Activated CD4-positive, alpha-beta T cell treated with anti-CD3 and anti-CD28 coated beads for 48 hours (primary cell): Measurements from ENCODE around the gene SGPL1.
A peak's percentile ranks its signal among the peaks of the same experiment; 100 is the strongest.

Experiments used
- DNase-seq: peaks from one replicate; pipeline ENCODE4 v3.0.0-alpha.2; 2020

SGPL1 gene

GRCh38 chr10:70887804-70888800 lies 72.4 kb downstream of the SGPL1 start, which contains the start of gene PCBD1:
TSS of gene PCBD1 (minus strand) at chr10:70888565. CDS start at chr10:70888533, 32 bp downstream.
- peak; percentile 66 for DNase-seq

GRCh38 chr10:70889291-70889690 lies 73.5 kb downstream of the SGPL1 start:
- DNase-seq: no peak

GRCh38 chr10:70890917-70891431 lies 75.2 kb downstream of the SGPL1 start:
- DNase-seq: no peak

GRCh38 chr10:70891627-70892026 lies 75.9 kb downstream of the SGPL1 start:
- DNase-seq: no peak

GRCh38 chr10:70892631-70893030 lies 76.9 kb downstream of the SGPL1 start:
- no peak for DNase-seq

GRCh38 chr10:70893227-70894006 lies 77.7 kb downstream of the SGPL1 start:
- DNase-seq: no peak

GRCh38 chr10:70894416-70894815 lies 78.7 kb downstream of the SGPL1 start:
- DNase-seq: no peak

- DNase-seq: no peak
Observed at GRCh38 chr10:70896551-70896950, 80.8 kb downstream of the SGPL1 start.

- no peak for DNase-seq
Observed at GRCh38 chr10:70898687-70899086, 82.9 kb downstream of the SGPL1 start.

GRCh38 chr10:70899096-70899495 lies 83.3 kb downstream of the SGPL1 start:
- DNase-seq: no peak

- no peak for DNase-seq
Observed at GRCh38 chr10:70901276-70901878, 85.6 kb downstream of the SGPL1 start.

- DNase-seq: no peak
Observed at GRCh38 chr10:70902661-70903261, 87.0 kb downstream of the SGPL1 start.

- peak; percentile 50 for DNase-seq
Observed at GRCh38 chr10:70903262-70903921, 87.6 kb downstream of the SGPL1 start.

GRCh38 chr10:70905071-70906021 lies 89.6 kb downstream of the SGPL1 start:
- no peak for DNase-seq

- DNase-seq: no peak
Observed at GRCh38 chr10:70906031-70906783, 90.5 kb downstream of the SGPL1 start.

- no peak for DNase-seq
Observed at GRCh38 chr10:70906953-70907636, 91.3 kb downstream of the SGPL1 start.

- DNase-seq: no peak
Observed at GRCh38 chr10:70907637-70908405, 92.1 kb downstream of the SGPL1 start.
